Activated CD8-positive, alpha-beta memory T cell treated with anti-CD3 and anti-CD28 coated beads, Interleukin-2, amount 10 ng/mL, durations not matched to agents 7 days and 5 days (primary cell): ENCODE data around the gene FAM163B. TPM values are rescaled to one million over a fixed set of nuclear protein-coding genes. Genes with fewer than 3 reads are reported as not detected.

ENCODE experiments used
- ATAC-seq: fragments of 150-1000 bp; cut with Tn5 transposase; one replicate; pipeline ENCODE4 v1.10.0; 2021; ENCODE audit warnings: moderate library complexity
- CTCF ChIA-PET: fragments of 350-600 bp; sonication (Branson Sonifier 250); formaldehyde crosslinking; loops from one replicate; lab custom pipeline; 2021; ENCODE audit warnings: antibody characterized with exemption; lab: Charles Lee
- DNase-seq: peaks from one replicate; pipeline ENCODE4 v3.0.0-alpha.2; 2020
- H3K27ac Mint-ChIP-seq: one replicate; pipeline ENCODE4 v1.8.0; 2021; ENCODE audit warnings: mild to moderate bottlenecking, mixed read lengths
- H3K27me3 Mint-ChIP-seq: one replicate; pipeline ENCODE4 v1.8.0; 2021; ENCODE audit warnings: mixed read lengths
- H3K36me3 Mint-ChIP-seq: one replicate; pipeline ENCODE4 v1.8.0; 2021; ENCODE audit warnings: mild to moderate bottlenecking, mixed read lengths
- H3K4me1 Mint-ChIP-seq: one replicate; pipeline ENCODE4 v1.8.0; 2021; ENCODE audit warnings: mixed read lengths
- H3K4me3 Mint-ChIP-seq: one replicate; pipeline ENCODE4 v1.8.0; 2021; ENCODE audit warnings: mild to moderate bottlenecking, moderate library complexity, mixed read lengths
- H3K9me3 Mint-ChIP-seq: one replicate; pipeline ENCODE4 v1.8.0; 2022; ENCODE audit warnings: low read depth, mixed read lengths
- total RNA-seq, 2 experiments: library from RNA; stranded (reverse); gene quantifications; one replicate each; pipeline ENCODE4 v1.2.3, GENCODE V29; 2021

FAM163B gene
- total RNA-seq, 2 experiments from 2014 or later, result not detected

GRCh38 chr9:133643978-133644760 lies 35.0 kb upstream of the FAM163B start:
- DNase-seq (no peak), ATAC-seq (no peak)
- H3K27me3 Mint-ChIP-seq, result peaks cover 2% of the 10 kb centered on the region
- no peaks in the 10 kb centered on the region for H3K9me3 Mint-ChIP-seq
- no peaks in the 10 kb centered on the region for H3K4me1 Mint-ChIP-seq
- CTCF ChIA-PET, result no interaction called here
- no peak overlapping the region for H3K4me3 Mint-ChIP-seq
- H3K27ac Mint-ChIP-seq, result no peak overlapping the region
- H3K36me3 Mint-ChIP-seq, result no peaks in the 10 kb centered on the region

- DNase-seq, result no peak
- no peak for ATAC-seq
- no peaks in the 10 kb centered on the region for H3K9me3 Mint-ChIP-seq
- H3K36me3 Mint-ChIP-seq, result no peaks in the 10 kb centered on the region
- no peaks in the 10 kb centered on the region for H3K4me1 Mint-ChIP-seq
- H3K27me3 Mint-ChIP-seq, result peaks cover 2% of the 10 kb centered on the region
- no peak overlapping the region for H3K4me3 Mint-ChIP-seq
- CTCF ChIA-PET, result interaction anchor here (1.1 kb wide), 1 partner anchor 40 kb away, joined by 3 read pairs; no protein-coding TSS in a partner anchor
- H3K27ac Mint-ChIP-seq, result no peak overlapping the region
These were observed 34.2 kb upstream of the FAM163B start for GRCh38 chr9:133643362-133643755.

- ATAC-seq (no peak), DNase-seq (no peak)
- Mint-ChIP-seq H3K9me3 (no peaks in the 10 kb centered on the region), H3K27ac (no peak overlapping the region), H3K4me3 (no peak overlapping the region), H3K4me1 (no peaks in the 10 kb centered on the region), H3K27me3 (peaks cover 2% of the 10 kb centered on the region), H3K36me3 (no peaks in the 10 kb centered on the region)
- CTCF ChIA-PET, result interaction anchor here (1.1 kb wide), 1 partner anchor 41 kb away, joined by 3 read pairs; no protein-coding TSS in a partner anchor
These were observed 33.6 kb upstream of the FAM163B start for GRCh38 chr9:133642708-133643361.

DNA sequence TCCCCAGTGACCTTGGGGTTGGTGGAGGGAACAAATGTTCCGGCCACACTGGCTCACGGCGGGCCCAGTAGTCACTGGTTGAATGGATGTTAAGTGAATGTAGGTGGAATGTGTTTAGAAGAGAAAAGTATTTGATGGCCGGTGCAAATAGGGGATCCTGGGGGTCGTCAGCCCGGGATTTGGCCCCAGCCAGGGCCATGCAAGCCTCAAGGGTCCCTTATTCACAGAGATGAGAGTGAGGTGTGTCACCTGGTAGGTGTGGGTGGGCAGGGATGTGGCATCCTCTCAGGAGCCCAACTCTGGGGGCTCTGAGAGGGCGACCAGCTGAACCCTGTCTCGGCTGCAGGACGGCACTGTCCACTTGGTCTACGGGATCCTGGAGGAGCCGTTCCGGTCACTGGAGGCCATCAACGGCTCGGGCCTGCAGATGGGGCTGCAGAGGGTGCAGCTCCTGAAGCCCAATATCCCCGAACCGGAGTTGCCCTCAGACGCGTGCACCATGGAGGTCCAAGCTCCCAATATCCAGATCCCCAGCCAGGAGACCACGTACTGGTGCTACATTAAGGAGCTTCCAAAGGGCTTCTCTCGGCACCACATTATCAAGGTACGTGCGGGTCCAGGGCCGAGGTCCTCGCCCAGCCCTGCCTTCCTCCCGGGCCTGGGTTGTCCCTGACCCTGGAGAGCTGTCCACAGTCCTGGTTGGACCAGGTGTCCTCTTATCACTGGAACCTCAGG lies 32.8 kb upstream of the FAM163B start:
- Mint-ChIP-seq H3K4me3 (no peak overlapping the region), H3K9me3 (no peaks in the 10 kb centered on the region), H3K27me3 (peaks cover 2% of the 10 kb centered on the region), H3K27ac (no peak overlapping the region), H3K36me3 (no peaks in the 10 kb centered on the region), H3K4me1 (no peaks in the 10 kb centered on the region)
- no peak for ATAC-seq
- CTCF ChIA-PET, result no interaction called here
- DNase-seq, result no peak

DNA sequence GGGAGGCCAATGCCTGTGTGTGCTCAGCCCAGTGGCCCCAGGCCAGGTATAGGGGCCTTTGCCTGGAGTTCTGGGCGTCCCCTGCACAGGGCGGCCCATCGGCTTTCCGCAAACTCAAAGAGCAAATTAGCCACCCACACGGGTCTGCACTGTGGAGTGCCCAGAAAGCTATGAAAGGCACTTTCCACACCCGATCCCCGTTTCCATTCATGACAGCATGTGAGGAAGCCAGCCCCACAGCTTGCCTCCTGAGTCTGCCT lies 32.1 kb upstream of the FAM163B start:
- Mint-ChIP-seq H3K9me3 (no peaks in the 10 kb centered on the region), H3K27ac (no peak overlapping the region), H3K4me3 (no peak overlapping the region), H3K27me3 (peaks cover 2% of the 10 kb centered on the region), H3K4me1 (no peaks in the 10 kb centered on the region), H3K36me3 (no peaks in the 10 kb centered on the region)
- no peak for DNase-seq
- CTCF ChIA-PET, result no interaction called here
- no peak for ATAC-seq

GRCh38 chr9:133640580-133641395 lies 31.6 kb upstream of the FAM163B start:
- DNase-seq (no peak), ATAC-seq (no peak)
- H3K36me3 Mint-ChIP-seq, result no peaks in the 10 kb centered on the region
- H3K9me3 Mint-ChIP-seq, result no peaks in the 10 kb centered on the region
- CTCF ChIA-PET, result no interaction called here
- no peaks in the 10 kb centered on the region for H3K4me1 Mint-ChIP-seq
- no peak overlapping the region for H3K4me3 Mint-ChIP-seq
- peaks cover 2% of the 10 kb centered on the region for H3K27me3 Mint-ChIP-seq
- H3K27ac Mint-ChIP-seq, result no peak overlapping the region

DNA sequence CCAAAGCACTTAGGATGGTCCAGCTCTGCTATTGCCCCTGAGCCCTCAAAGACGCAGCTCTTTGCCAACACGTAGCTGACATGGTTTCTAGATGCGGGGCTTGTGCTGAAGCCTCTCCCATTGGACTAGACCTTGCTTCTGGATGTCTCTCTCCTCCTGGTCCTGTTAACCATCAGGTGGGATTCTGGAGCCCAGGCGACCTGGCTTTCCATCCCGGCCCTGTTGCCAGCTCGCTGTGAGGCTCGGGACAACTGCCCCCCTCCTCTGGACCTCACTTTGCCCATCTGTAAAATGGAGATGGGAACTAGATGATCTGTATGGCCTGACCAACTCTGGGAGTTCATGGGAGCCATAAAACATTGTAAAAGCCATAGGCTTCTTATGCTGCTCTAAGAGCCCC lies 31.0 kb upstream of the FAM163B start:
- H3K27me3 Mint-ChIP-seq, result peaks cover 2% of the 10 kb centered on the region
- H3K9me3 Mint-ChIP-seq, result no peaks in the 10 kb centered on the region
- no peaks in the 10 kb centered on the region for H3K36me3 Mint-ChIP-seq
- H3K4me1 Mint-ChIP-seq, result no peaks in the 10 kb centered on the region
- no peak overlapping the region for H3K27ac Mint-ChIP-seq
- CTCF ChIA-PET, result no interaction called here
- H3K4me3 Mint-ChIP-seq, result no peak overlapping the region
- DNase-seq (no peak), ATAC-seq (no peak)

- CTCF ChIA-PET, result no interaction called here
- Mint-ChIP-seq H3K27me3 (peaks cover 2% of the 10 kb centered on the region), H3K36me3 (no peaks in the 10 kb centered on the region), H3K9me3 (no peaks in the 10 kb centered on the region), H3K4me3 (no peak overlapping the region), H3K4me1 (no peaks in the 10 kb centered on the region), H3K27ac (no peak overlapping the region)
- DNase-seq (no peak), ATAC-seq (no peak)
These were observed 30.4 kb upstream of the FAM163B start for GRCh38 chr9:133639613-133640012.

DNA sequence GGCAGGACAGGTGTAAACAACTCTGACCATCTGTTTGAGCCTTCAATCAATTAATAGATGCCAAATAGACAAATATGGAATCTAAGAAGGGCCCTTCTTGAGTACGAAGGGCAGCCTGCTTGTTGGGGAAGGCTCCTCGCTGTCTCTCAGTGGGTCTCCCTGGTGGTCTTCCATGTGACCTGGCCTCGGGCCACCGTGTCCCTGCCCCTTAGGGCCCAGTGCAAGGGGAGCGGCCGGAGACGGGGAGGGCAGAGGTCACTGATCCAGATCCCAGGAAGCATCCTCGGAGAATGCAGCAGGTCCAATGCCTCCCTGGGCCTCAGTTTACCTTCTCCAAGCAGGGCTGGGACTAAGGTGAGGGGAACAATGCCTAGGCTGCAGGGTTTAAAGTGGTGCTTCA lies 29.5 kb upstream of the FAM163B start:
- H3K9me3 Mint-ChIP-seq, result no peaks in the 10 kb centered on the region
- H3K4me3 Mint-ChIP-seq, result no peak overlapping the region
- no peaks in the 10 kb centered on the region for H3K36me3 Mint-ChIP-seq
- H3K27me3 Mint-ChIP-seq, result peaks cover 2% of the 10 kb centered on the region
- H3K4me1 Mint-ChIP-seq, result no peaks in the 10 kb centered on the region
- DNase-seq (no peak), ATAC-seq (no peak)
- no peak overlapping the region for H3K27ac Mint-ChIP-seq
- CTCF ChIA-PET, result no interaction called here

GRCh38 chr9:133638076-133638475 lies 28.9 kb upstream of the FAM163B start:
- Mint-ChIP-seq H3K27ac (no peak overlapping the region), H3K9me3 (no peaks in the 10 kb centered on the region), H3K27me3 (peaks cover 2% of the 10 kb centered on the region), H3K4me1 (no peaks in the 10 kb centered on the region), H3K36me3 (no peaks in the 10 kb centered on the region), H3K4me3 (no peak overlapping the region)
- CTCF ChIA-PET, result no interaction called here
- no peak for DNase-seq
- no peak for ATAC-seq

GRCh38 chr9:133637451-133638055 lies 28.4 kb upstream of the FAM163B start:
- no peak for ATAC-seq
- Mint-ChIP-seq H3K9me3 (no peaks in the 10 kb centered on the region), H3K27ac (no peak overlapping the region), H3K4me1 (no peaks in the 10 kb centered on the region), H3K4me3 (no peak overlapping the region), H3K36me3 (no peaks in the 10 kb centered on the region), H3K27me3 (peaks cover 2% of the 10 kb centered on the region)
- no peak for DNase-seq
- CTCF ChIA-PET, result interaction anchor here (0.5 kb wide), 1 partner anchor 257 kb away, joined by 3 read pairs; no protein-coding TSS in a partner anchor

DNA sequence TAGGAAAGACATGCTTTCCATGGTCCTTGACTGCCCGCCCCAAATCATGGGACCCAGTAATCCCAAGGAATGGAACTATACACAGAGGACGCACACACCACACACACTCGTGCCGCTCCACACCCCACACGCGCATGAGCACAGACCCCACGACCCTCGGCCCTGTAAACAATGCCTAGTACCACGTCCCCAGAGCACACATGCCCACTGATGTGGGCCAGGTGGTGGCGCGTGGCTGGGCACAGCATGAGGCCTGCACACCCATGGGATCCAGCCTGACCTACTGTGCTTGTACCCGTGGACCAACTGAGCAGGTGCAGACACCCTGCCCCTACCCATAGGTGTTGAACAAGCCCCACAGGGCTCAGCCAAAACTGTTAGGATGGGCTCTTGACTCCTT lies 27.7 kb upstream of the FAM163B start:
- no peaks in the 10 kb centered on the region for H3K36me3 Mint-ChIP-seq
- peaks cover 2% of the 10 kb centered on the region for H3K27me3 Mint-ChIP-seq
- H3K4me1 Mint-ChIP-seq, result no peaks in the 10 kb centered on the region
- no peaks in the 10 kb centered on the region for H3K9me3 Mint-ChIP-seq
- DNase-seq (no peak), ATAC-seq (no peak)
- H3K4me3 Mint-ChIP-seq, result no peak overlapping the region
- CTCF ChIA-PET, result interaction anchor here (0.5 kb wide), 1 partner anchor 256 kb away, joined by 3 read pairs; no protein-coding TSS in a partner anchor
- H3K27ac Mint-ChIP-seq, result no peak overlapping the region
